ENCODE measurements around the gene SUMF1.

- no peak for TF ChIP-seq CTCF (conservative IDR thresholded peaks at IDR 0.05; ENCODE audit: low read depth, low read length)
- no peak for TF ChIP-seq EZH2 (IDR thresholded peaks at IDR 0.05; ENCODE audit: low read length, unreplicated experiment)
These were observed 153.3 kb downstream of the SUMF1 start for GRCh38 chr3:4313606-4314293.

All from PC-3 (cell line).